NCI-H1417 treated with DMSO at 0.1 percent for 48 hours (cell line): Measurements from ENCODE around the gene CNTNAP5.

Experiments
- DNase-seq: peaks from one replicate; lab custom pipeline; 2025; lab: John Stamatoyannopoulos, UW

CNTNAP5 gene

DNA sequence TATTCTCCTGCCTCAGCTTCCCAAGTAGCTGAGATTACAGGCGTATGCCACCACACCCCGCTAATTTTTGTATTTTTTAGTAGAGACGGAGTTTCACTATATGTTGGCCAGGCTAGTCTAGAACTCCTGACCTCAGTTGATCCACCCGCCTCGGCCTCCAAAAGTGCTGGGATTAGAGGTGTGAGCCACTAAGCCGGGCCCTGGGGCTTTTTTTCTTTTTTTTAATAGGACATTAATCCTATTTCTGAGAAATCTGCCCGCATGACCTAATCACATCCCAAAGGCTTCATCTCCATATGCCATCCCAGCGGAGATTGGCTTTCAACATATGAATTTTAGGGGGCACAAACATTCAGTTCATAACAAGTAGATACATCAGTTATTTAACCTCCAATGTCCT, 128.6 kb downstream of the CNTNAP5 start:
- DNase-seq: no peak

DNA sequence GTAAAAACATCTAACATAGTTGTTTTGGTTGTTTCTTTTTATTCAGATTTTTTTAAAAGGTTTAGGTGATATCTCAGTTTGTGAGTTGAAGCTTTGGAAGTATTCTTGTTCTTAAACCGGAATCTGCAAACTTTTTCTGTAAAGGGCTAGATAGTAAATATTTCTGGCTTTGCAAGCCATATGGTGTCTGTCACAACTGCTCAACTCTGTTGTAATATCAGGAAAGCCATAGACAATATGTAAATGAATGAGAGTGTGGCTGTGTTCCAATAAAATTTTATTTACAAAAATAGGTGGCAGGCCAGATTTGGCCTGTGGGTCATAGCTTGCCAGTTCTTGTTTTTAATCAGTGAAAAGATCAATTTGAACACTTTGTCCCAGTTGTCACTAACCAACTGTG, 134.1 kb downstream of the CNTNAP5 start:
- no peak for DNase-seq

DNA sequence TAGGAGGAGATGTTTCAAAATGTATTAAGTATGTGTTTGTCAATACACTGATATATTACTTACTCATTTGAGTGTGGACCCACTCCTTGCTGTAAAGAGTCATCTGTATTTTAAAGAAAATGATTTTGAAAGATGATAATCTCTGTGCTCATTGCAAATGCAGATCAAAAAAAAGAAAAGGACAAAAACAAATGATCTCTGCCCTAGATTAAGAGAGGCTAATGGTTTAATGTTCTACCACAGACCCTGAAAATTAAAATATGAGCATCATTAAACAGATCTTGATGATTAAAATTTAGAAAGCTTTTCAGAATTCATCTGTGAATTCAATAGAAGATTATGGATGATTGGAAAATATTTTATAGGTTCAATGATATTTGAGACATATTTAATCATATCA, 136.5 kb downstream of the CNTNAP5 start:
- no peak for DNase-seq

GRCh38 chr2:124162256-124162655, 137.2 kb downstream of the CNTNAP5 start:
- DNase-seq: no peak

GRCh38 chr2:124163840-124164239, 138.8 kb downstream of the CNTNAP5 start:
- no peak for DNase-seq

DNA sequence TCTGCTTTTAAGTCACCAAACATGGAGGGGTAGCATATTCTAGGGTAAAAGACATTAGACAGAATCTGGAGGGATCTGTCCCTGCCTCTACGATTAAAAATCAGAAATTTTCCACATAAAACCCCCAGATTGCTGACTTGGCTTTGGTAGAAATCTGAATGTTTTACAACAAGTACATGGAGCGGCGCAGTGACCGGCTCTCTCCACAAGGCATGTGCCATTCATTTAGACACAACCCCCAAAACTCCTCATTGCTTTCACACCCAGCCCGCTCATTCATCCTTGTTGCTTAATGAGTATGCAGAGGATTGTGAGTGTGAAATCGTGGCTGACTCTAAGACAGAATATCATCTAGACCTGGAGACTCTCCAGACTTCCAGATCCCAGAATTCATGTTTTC, 140.6 kb downstream of the CNTNAP5 start:
- DNase-seq: no peak

GRCh38 chr2:124171472-124172063, 146.5 kb downstream of the CNTNAP5 start:
- no peak for DNase-seq

GRCh38 chr2:124178719-124179118, 153.6 kb downstream of the CNTNAP5 start:
- no peak for DNase-seq

DNA sequence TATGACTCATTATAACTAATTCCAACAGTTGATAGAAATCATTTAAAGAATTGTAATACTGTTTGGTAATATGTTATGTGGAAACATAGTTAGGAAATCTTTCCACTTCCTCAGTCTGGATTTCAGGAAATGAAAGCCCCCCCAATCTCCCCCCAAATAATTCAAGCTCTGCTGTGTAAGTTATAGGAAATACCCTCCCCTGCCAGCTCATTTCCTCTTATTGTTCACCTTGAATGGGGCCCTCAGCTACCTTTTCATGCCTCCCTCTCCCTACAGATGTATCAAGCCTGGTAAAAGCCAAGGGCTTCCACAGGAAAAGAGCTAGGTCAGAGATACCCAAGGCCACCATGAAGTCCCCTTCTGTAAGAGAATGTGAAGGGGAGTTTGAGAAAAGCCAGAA, 155.5 kb downstream of the CNTNAP5 start:
- no peak for DNase-seq

GRCh38 chr2:124186801-124187200, 161.7 kb downstream of the CNTNAP5 start:
- no peak for DNase-seq

DNA sequence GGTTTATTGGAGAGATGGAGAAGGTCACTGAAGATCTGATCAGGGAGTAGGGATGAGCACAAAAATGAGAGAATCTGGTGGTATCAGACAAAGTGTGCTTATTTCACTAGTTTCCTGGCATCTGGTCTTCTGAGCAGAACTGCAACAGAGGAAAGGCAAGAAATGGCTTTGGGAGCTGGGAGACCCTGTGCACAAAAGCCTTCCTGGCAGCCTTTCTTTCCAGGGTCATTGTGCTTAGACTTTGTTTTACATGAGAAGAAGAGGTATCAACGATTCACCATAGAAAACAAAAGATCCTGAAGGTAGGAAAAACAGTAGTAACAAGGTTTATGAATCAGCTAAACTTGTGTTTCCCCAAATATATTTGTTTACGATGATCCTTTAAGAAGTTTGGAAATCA, 162.9 kb downstream of the CNTNAP5 start:
- no peak for DNase-seq

GRCh38 chr2:124193706-124194105, 168.6 kb downstream of the CNTNAP5 start:
- DNase-seq: no peak

DNA sequence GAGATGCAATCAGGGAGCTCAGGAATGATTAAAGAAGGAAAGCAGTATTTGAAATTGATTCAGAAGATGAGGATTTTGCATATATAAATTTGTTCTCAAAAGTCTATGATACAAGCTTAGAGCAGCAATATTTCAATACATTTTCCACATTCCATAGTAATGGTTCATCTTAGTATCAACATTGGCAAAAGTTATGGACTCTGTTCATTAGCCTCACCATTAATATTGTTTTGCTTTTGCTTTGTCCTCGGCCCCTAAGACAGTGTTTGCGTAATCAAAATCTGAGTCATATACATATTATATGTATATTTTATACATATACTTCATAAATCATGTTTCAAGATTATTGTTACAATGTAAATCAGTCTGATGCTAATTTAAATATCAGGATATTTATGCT, 176.6 kb downstream of the CNTNAP5 start:
- no peak for DNase-seq

GRCh38 chr2:124209441-124209840, 184.4 kb downstream of the CNTNAP5 start:
- no peak for DNase-seq

DNA sequence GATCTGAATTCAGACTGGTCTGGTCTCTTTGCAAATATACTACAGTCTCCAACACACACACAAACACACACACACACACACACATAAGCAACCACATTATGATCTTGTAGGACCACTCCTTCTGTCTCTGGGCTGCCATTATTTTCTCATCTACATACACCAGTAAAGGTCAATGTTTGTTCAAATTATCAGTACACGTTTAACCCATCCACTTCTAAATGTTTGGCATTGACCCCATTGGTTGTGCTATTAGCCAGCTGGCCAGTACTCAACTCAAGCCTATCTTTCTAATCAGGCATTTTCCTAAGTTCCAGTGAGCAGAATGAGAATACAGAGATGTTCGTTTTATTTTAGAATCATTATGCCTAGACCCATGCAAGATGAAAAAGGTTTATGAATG, 186.4 kb downstream of the CNTNAP5 start:
- no peak for DNase-seq

DNA sequence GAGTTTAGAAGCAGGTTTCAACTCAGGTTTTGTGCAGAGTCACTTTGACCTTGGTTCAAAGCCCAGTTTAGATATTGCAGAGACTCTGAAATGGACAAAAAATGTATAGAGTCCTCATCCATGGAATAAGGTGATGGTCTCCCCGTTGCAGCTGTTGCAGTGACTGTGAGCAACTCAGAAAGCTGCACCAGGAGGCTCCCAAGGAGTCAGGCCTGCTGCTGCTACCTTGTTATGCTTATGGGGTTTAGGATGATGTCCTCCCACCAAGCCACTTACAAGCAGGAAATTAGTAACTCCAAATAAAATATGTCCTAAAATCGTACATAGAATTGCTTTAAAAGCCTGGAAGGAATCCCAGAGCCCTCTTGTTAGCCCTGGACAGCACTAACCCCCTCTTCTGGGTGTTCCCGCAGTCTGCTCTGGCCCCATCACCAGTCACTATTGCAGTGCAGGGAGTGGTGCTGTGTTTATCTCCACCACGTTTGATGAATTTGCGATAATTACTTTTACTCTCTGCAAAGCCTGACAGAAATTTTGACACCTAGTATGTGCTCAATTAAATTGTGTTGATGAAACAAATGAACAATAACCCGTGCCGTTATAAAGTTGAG, 189.0 kb downstream of the CNTNAP5 start:
- no peak for DNase-seq

DNA sequence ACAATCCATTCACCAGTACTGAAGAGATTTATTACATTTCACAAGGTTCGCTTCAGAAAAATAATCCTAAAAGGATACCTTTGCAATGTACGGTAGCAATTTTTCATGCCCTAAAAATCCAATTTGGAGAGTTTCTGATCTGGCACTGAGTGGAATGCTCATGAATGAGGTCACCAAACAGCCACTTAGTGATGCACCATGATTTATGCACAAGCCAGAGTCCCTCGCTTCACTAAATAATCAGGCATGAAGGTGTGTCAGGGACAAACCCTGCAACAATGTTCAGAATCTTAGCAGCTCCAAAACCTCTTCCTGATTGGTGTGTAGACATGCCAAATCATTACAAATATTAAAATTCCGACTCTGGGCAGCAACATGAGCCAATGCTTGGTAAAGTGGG, 221.1 kb downstream of the CNTNAP5 start:
- no peak for DNase-seq

DNA sequence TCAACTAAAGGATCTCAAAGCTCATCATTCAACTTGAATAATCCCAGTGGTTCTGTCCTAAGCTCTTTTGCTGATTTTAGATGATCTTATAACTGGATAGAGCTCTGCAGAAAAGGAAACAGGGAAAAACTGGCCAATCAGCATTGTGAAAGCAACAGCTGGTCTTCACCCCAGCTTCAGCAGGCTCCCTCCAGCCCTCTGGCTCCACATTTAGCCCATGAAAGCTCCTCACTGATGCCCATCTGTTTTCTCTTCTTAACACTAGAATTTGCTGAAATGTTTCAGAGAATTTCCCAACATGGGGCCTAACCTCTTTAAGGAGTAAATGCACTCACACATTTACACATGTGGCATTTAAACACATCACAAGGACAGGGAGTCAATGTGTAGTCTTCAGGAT, 223.3 kb downstream of the CNTNAP5 start:
- no peak for DNase-seq

GRCh38 chr2:124250433-124250832, 225.3 kb downstream of the CNTNAP5 start:
- no peak for DNase-seq

- DNase-seq: no peak
Observed at GRCh38 chr2:124254621-124255020, 229.5 kb downstream of the CNTNAP5 start.

- DNase-seq: no peak
Observed at GRCh38 chr2:124257120-124257519, 232.0 kb downstream of the CNTNAP5 start.

DNA sequence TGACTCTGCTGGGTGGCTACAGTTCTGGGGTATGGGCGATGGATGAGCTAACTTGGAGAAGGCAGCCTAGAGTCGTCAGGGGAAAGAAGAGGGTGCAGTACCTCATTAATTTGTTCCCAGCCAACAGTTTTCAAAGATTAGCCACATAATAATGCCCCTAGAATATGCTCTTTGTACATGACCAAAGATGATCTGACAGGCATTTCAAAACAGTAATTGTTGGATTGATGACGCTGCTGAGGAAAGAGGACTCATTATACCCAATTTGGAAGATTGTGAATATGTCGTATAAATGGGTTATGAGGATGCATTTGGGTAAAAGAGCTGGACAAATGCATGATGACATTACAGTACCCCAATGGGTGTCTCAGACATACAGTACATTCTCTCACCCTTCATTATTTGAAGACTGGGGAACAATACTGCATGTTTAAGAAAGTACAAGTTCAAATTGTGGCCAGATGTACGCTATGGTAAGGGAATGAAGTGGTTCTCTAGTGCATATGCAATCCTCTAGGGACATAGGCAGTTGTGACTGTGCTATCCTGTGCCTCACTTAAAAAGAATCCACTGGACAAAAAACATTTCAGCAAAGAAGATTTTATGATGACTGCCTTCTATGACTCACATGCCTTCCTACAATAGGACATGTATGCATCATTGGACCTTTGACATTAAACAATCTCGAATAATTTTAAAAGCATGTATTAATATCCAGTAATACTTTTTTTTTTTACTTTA, 233.2 kb downstream of the CNTNAP5 start:
- DNase-seq: no peak

- DNase-seq: no peak
Observed at GRCh38 chr2:124261456-124261855, 236.4 kb downstream of the CNTNAP5 start.
